ENCODE results near the gene BEGAIN.

GRCh38 chr14:100523131-100523842 is 63.9 kb downstream of the BEGAIN start:
- no peak for TF ChIP-seq CTCF (IDR thresholded peaks at IDR 0.05)
- no peak for TF ChIP-seq POLR2A (IDR thresholded peaks at IDR 0.05)

Measured in esophagus squamous epithelium (tissue), 4 donors.